GM12891 (cell line): ENCODE results near the gene TSEN34.

Experiments used
- PAX5 ChIP-seq: IDR thresholded peaks from 2 replicates; pipeline ENCODE4 v1.6.1; 2011; ENCODE audit warnings: low read length, moderate library complexity, mild to moderate bottlenecking; ENCODE audit not compliant: insufficient read depth, severe bottlenecking
- POLR2A ChIP-seq: IDR thresholded peaks from 2 replicates; pipeline ENCODE4 v1.6.1; 2011; ENCODE audit warnings: low read depth, low read length, control low read depth
- POLR2AphosphoS5 ChIP-seq: IDR thresholded peaks from 2 replicates; pipeline ENCODE4 v1.6.1; 2011; ENCODE audit warnings: low read depth, low read length, control low read depth
- POU2F2 ChIP-seq: IDR thresholded peaks from 2 replicates; pipeline ENCODE4 v1.6.1; 2011; ENCODE audit warnings: low read depth, mild to moderate bottlenecking, control low read depth, low read length, moderate library complexity
- TAF1 ChIP-seq: IDR thresholded peaks from 2 replicates; pipeline ENCODE4 v1.6.1; 2011; ENCODE audit warnings: low read depth, low read length, control low read depth

GRCh38 chr19:54179921-54180461 lies 11.1 kb upstream of the TSEN34 start:
- no peak for TF ChIP-seq POLR2A
- no peak for TF ChIP-seq POLR2AphosphoS5
- TF ChIP-seq POU2F2 = no peak
- no peak for TF ChIP-seq PAX5
- TF ChIP-seq TAF1 = no peak
